H1 (cell line): ENCODE results near the gene RBM47. TPM values are rescaled to one million over a fixed set of nuclear protein-coding genes. Genes with fewer than 3 reads are reported as not detected.

ENCODE experiments used
- CTCF ChIA-PET: fragments of 300-600 bp; sonication (Branson Sonifier 250); formaldehyde crosslinking; loops from one replicate; lab custom pipeline; 2021; ENCODE audit not compliant: partially characterized antibody; lab: Charles Lee
- POLR2A ChIA-PET: fragments of 300-600 bp; sonication (Branson Sonifier 250); formaldehyde crosslinking; loops from one replicate; lab custom pipeline; 2021; ENCODE audit warnings: inconsistent platforms; ENCODE audit not compliant: partially characterized antibody; lab: Charles Lee
- DNase-seq, 2 experiments: peaks; one replicate each; pipeline versions ENCODE4 v3.0.0 to v3.0.0-alpha.2; 2010 to 2022; ENCODE audit warnings: low spot score in 2 of 2, low read depth in 1 of 2, mixed read lengths in 1 of 2
- FAIRE-seq: peaks from 2 replicates; lab custom pipeline; 2011; peaks lifted over from hg19 to GRCh38; lab: Jason Lieb, UNC
- H2AFZ ChIP-seq: 2 replicates; pipeline ENCODE4 v1.8.1; 2012; ENCODE audit warnings: low read length, inconsistent platforms
- H2AK5ac ChIP-seq: 2 replicates; pipeline ENCODE4 v1.6.1; 2013; ENCODE audit warnings: low read depth, low read length
- H2BK120ac ChIP-seq: replicated peaks from 2 replicates; pipeline ENCODE3; 2013; ENCODE audit warnings: low read depth, low read length, inconsistent platforms
- H2BK12ac ChIP-seq: 2 replicates; pipeline ENCODE4 v1.6.1; 2013; ENCODE audit warnings: low read depth, low read length
- H2BK15ac ChIP-seq: 2 replicates; pipeline ENCODE4 v1.6.1; 2013; ENCODE audit warnings: low read length
- H2BK20ac ChIP-seq: 2 replicates; pipeline ENCODE4 v1.6.1; 2013; ENCODE audit warnings: low read length
- H2BK5ac ChIP-seq: 2 replicates; pipeline ENCODE4 v1.6.1; 2013; ENCODE audit warnings: low read depth, low read length
- H3K14ac ChIP-seq: 2 replicates; pipeline ENCODE4 v1.6.1; 2013; ENCODE audit warnings: inconsistent platforms; ENCODE audit not compliant: insufficient read length
- H3K18ac ChIP-seq: 2 replicates; pipeline ENCODE4 v1.6.1; 2013; ENCODE audit warnings: low read length; ENCODE audit errors: extremely low read depth
- H3K23ac ChIP-seq: 2 replicates; pipeline ENCODE4 v1.6.1; 2013; ENCODE audit warnings: inconsistent platforms; ENCODE audit not compliant: insufficient read length
- H3K23me2 ChIP-seq: 2 replicates; pipeline ENCODE4 v1.6.1; 2013; ENCODE audit warnings: low read depth, low read length
- H3K27ac ChIP-seq: 2 replicates; pipeline ENCODE4 v1.6.1; 2011; ENCODE audit warnings: low read depth, low read length, inconsistent platforms
- H3K27me3 ChIP-seq, 4 experiments: replicated peaks in 1 of 4; 1 replicate in 1 of 4; 2 replicates in 3 of 4; pipeline versions ENCODE4 v1.6.1 to v1.8.1; 2011 to 2013; ENCODE audit warnings: low read length in 3 of 4, mild to moderate bottlenecking in 3 of 4, inconsistent platforms in 2 of 4, mixed read lengths in 2 of 4, moderate library complexity in 1 of 4; ENCODE audit not compliant: control insufficient read depth in 3 of 4, insufficient read depth in 3 of 4; ENCODE audit errors: extremely low read depth in 1 of 4
- H3K36me3 ChIP-seq, 4 experiments: 2 replicates each; pipeline versions ENCODE4 v1.6.1 to v1.8.1; 2011 to 2013; ENCODE audit warnings: mild to moderate bottlenecking in 4 of 4, low read length in 3 of 4, moderate library complexity in 2 of 4, control low read depth in 1 of 4, inconsistent platforms in 1 of 4; ENCODE audit not compliant: insufficient read depth in 4 of 4, control insufficient read depth in 2 of 4
- H3K4ac ChIP-seq: replicated peaks from 2 replicates; pipeline ENCODE3; 2013; ENCODE audit warnings: low read length, low read depth, mixed read lengths, inconsistent platforms; ENCODE audit not compliant: insufficient read length
- H3K4me1 ChIP-seq, 4 experiments: replicated peaks in 1 of 4; 1 replicate in 1 of 4; 2 replicates in 3 of 4; pipeline versions ENCODE4 v1.6.1 to v1.8.1; 2011 to 2013; ENCODE audit warnings: low read length in 3 of 4, inconsistent platforms in 2 of 4, mixed read lengths in 1 of 4; ENCODE audit not compliant: insufficient read depth in 4 of 4, control insufficient read depth in 3 of 4
- H3K4me2 ChIP-seq, 2 experiments: 2 replicates each; pipeline versions ENCODE4 v1.6.1 to v1.8.1; 2011 to 2013; ENCODE audit warnings: low read depth in 2 of 2, low read length in 2 of 2, control low read depth in 1 of 2, inconsistent platforms in 1 of 2, mild to moderate bottlenecking in 1 of 2; ENCODE audit not compliant: insufficient read depth in 1 of 2
- H3K4me3 ChIP-seq, 4 experiments: fragments of 200-600, 300-600 bp in 1 of 4; sonication (generic), shearing (Covaris generic), sonication (Bioruptor Twin) in 1 of 4; 2 replicates each; pipeline versions ENCODE4 v1.5.1 to v1.8.1; 2011 to 2016; ENCODE audit warnings: low read length in 4 of 4, low read depth in 3 of 4, control low read depth in 2 of 4, inconsistent platforms in 2 of 4, mild to moderate bottlenecking in 2 of 4, mixed read lengths in 1 of 4, moderate library complexity in 1 of 4; ENCODE audit not compliant: insufficient read depth in 2 of 4; ENCODE audit errors: extremely low read depth in 1 of 4
- H3K56ac ChIP-seq: replicated peaks from 2 replicates; pipeline ENCODE3; 2013; ENCODE audit warnings: low read depth, mild to moderate bottlenecking, mixed read lengths, low read length, inconsistent platforms; ENCODE audit not compliant: insufficient read length
- H3K79me1 ChIP-seq: 2 replicates; pipeline ENCODE4 v1.6.1; 2013; ENCODE audit warnings: low read depth, low read length, control low read depth
- H3K79me2 ChIP-seq, 2 experiments: 2 replicates each; pipeline versions ENCODE4 v1.6.1 to v1.8.1; 2012 to 2013; ENCODE audit warnings: low read length in 2 of 2, mild to moderate bottlenecking in 2 of 2, inconsistent platforms in 1 of 2; ENCODE audit not compliant: insufficient read depth in 2 of 2, control insufficient read depth in 1 of 2
- H3K9ac ChIP-seq, 4 experiments: replicated peaks in 1 of 4; 1 replicate in 1 of 4; 2 replicates in 3 of 4; pipeline versions ENCODE4 v1.6.1 to v1.8.1; 2011 to 2013; ENCODE audit warnings: low read depth in 3 of 4, low read length in 3 of 4, control low read depth in 2 of 4, mild to moderate bottlenecking in 2 of 4, moderate library complexity in 2 of 4, inconsistent platforms in 1 of 4; ENCODE audit errors: extremely low read depth in 1 of 4
- H3K9me3 ChIP-seq, 2 experiments: 2 replicates each; pipeline versions ENCODE4 v1.6.1 to v1.8.1; 2012 to 2013; ENCODE audit warnings: mild to moderate bottlenecking in 2 of 2, moderate library complexity in 2 of 2, control low read depth in 1 of 2, inconsistent platforms in 1 of 2, low read depth in 1 of 2, low read length in 1 of 2, mixed read lengths in 1 of 2; ENCODE audit not compliant: insufficient read depth in 2 of 2
- H4K20me1 ChIP-seq, 2 experiments: replicated peaks in 1 of 2; 2 replicates each; pipeline versions ENCODE3 to v1.8.1; 2011 to 2013; ENCODE audit warnings: inconsistent platforms in 2 of 2, low read length in 2 of 2, mild to moderate bottlenecking in 1 of 2; ENCODE audit not compliant: insufficient read depth in 2 of 2, control insufficient read depth in 1 of 2
- H4K5ac ChIP-seq: 2 replicates; pipeline ENCODE4 v1.6.1; 2013; ENCODE audit warnings: low read length, low read depth, mixed read lengths, inconsistent platforms; ENCODE audit not compliant: insufficient read length
- H4K8ac ChIP-seq: 2 replicates; pipeline ENCODE4 v1.8.0; 2013; ENCODE audit warnings: mild to moderate bottlenecking, moderate library complexity, low read length, inconsistent platforms; ENCODE audit not compliant: insufficient read depth; ENCODE audit errors: extremely low read depth
- H4K91ac ChIP-seq: replicated peaks from 2 replicates; pipeline ENCODE3; 2013; ENCODE audit warnings: low read length, mixed read lengths, inconsistent platforms; ENCODE audit not compliant: insufficient read length
- ASH2L ChIP-seq: fragments of 200-600, 300-600 bp; sonication (generic); IDR thresholded peaks from one replicate; pipeline ENCODE4 v1.7.1; 2017; ENCODE audit warnings: low read length
- BACH1 ChIP-seq: IDR thresholded peaks from 2 replicates; pipeline ENCODE4 v1.6.1; 2012; ENCODE audit warnings: low read length, improper control_type of control experiment
- CBX5 ChIP-seq: fragments of 300-800, 300-1000 bp; sonication (generic); IDR thresholded peaks from 2 replicates; pipeline ENCODE4 v1.7.1; 2016; ENCODE audit warnings: antibody characterized with exemption, low read length, low read depth
- NANOG ChIP-seq: IDR thresholded peaks from 2 replicates; pipeline ENCODE4 v1.6.1; 2011; ENCODE audit warnings: low read length, low read depth, mild to moderate bottlenecking, inconsistent platforms; ENCODE audit not compliant: insufficient read depth, poor library complexity, severe bottlenecking
- SRF ChIP-seq: IDR thresholded peaks from 2 replicates; pipeline ENCODE4 v1.6.1; 2011; ENCODE audit warnings: mild to moderate bottlenecking, low read depth, low read length, moderate library complexity
- WGBS, 2 experiments: shearing (Covaris generic) in 1 of 2; methylation state at CpG; one replicate each; pipeline versions ENCODE4 v1.1.6 to v1.1.7; 2013 to 2015; ENCODE audit warnings: low lambda C conversion rate in 2 of 2, mixed read lengths in 2 of 2, inconsistent platforms in 1 of 2, low coverage in 1 of 2, missing lambda C conversion rate in 1 of 2; ENCODE audit not compliant: insufficient replicate concordance in 2 of 2, insufficient coverage in 1 of 2, insufficient read length in 1 of 2; ENCODE audit errors: extremely low coverage in 1 of 2, missing lambda C conversion rate in 1 of 2; 5-methylcytosine and 5-hydroxymethylcytosine counted together
- polyA plus RNA-seq, 7 experiments: library from polyadenylated mRNA; depleted of rRNA in 3 of 7; stranded (reverse) in 5 of 7; unstranded in 2 of 7; fragments of >200 nt in 5 of 7; fragments of 200-250 nt in 2 of 7; gene quantifications; 1 replicate in 5 of 7; 2 replicates in 1 of 7; 4 replicates in 1 of 7; pipeline versions ENCODE4 v1.2.1 to v1.2.3, GENCODE V29; 2011 to 2013; ENCODE audit warnings: missing spikeins in 2 of 7, mixed read lengths in 2 of 7
- total RNA-seq: library from RNA; stranded (reverse); fragmentation: NEBNext Ultra II Directional; extraction: Animal tissue kit (Norgen Biotek cat#: 25700); gene quantifications from 2 replicates; pipeline ENCODE4 v1.2.1, GENCODE V29; 2021

RBM47 gene
- total and polyA plus RNA-seq, 2 of the 8 experiments (the other 6 are each of a cell fraction or from before 2014, with no cell fraction given) = 42.8 to 78.9 TPM

- Histone ChIP-seq H3K4me3 (no peak overlapping the region), H3K56ac (no peak overlapping the region), H3K9ac (no peak overlapping the region), H4K91ac (no peak overlapping the region), H3K4me1 (peaks cover 0 to 10% (median 3%) of the 10 kb centered on the region in 4 experiments; a peak in 3 of 7 replicates), H3K4ac (no peak overlapping the region), H3K9me3 (no peaks in the 10 kb centered on the region), H3K79me1 (no peaks in the 10 kb centered on the region), H3K23ac (no peak overlapping the region), H4K20me1 (no peaks in the 10 kb centered on the region), H3K79me2 (no peaks in the 10 kb centered on the region), H2BK120ac (no peak overlapping the region), H4K5ac (no peak overlapping the region), H2BK20ac (no peak overlapping the region), H2BK5ac (no peak overlapping the region), H3K18ac (no peak overlapping the region), H2BK15ac (no peak overlapping the region), H3K27me3 (no peaks in the 10 kb centered on the region), H2AK5ac (no peak overlapping the region), H3K36me3 (no peaks in the 10 kb centered on the region), H3K23me2 (no peaks in the 10 kb centered on the region), H4K8ac (peak overlapping the region; percentile 38; the same call in 1 of the 2 replicates), H2BK12ac (no peak overlapping the region), H3K27ac (no peak overlapping the region), H3K4me2 (no peak overlapping the region), H2AFZ (peak overlapping the region; percentile 54; the same call in 1 of the 2 replicates), H3K14ac (no peak overlapping the region)
- no peak for FAIRE-seq
- ChIA-PET POLR2A (interaction anchor here (1.0 to 1.2 kb wide), 2 partner anchors 7 to 9 kb away, joined by 3 to 4 read pairs; no protein-coding TSS in a partner anchor), CTCF (interaction anchor here (0.6 to 1.2 kb wide), 3 partner anchors 8 to 105 kb away, joined by 3 to 5 read pairs (median 4); no protein-coding TSS in a partner anchor)
- DNase-seq = no peak
- WGBS, 2 experiments = 84% methylated on average over 4 of the region's 4 CpGs; no CpG with 5 or more reads in 1 of the 2 experiments
- TF ChIP-seq ASH2L = no peak
- TF ChIP-seq SRF = no peak
- TF ChIP-seq BACH1 = no peak
- no peak for TF ChIP-seq NANOG
- TF ChIP-seq CBX5 = no peak
Measured at GRCh38 chr4:40395166-40395900, 234.3 kb downstream of the RBM47 start.
